ENCODE data around the gene PHLDA3. TPM values are rescaled to one million over a fixed set of nuclear protein-coding genes. Genes with fewer than 3 reads are reported as not detected.
A peak's percentile ranks its signal among the peaks of the same experiment; 100 is the strongest.

Gene PHLDA3
- total RNA-seq, 4 donors from 2014 or later: 243 to 301 (median 271) TPM

DNA sequence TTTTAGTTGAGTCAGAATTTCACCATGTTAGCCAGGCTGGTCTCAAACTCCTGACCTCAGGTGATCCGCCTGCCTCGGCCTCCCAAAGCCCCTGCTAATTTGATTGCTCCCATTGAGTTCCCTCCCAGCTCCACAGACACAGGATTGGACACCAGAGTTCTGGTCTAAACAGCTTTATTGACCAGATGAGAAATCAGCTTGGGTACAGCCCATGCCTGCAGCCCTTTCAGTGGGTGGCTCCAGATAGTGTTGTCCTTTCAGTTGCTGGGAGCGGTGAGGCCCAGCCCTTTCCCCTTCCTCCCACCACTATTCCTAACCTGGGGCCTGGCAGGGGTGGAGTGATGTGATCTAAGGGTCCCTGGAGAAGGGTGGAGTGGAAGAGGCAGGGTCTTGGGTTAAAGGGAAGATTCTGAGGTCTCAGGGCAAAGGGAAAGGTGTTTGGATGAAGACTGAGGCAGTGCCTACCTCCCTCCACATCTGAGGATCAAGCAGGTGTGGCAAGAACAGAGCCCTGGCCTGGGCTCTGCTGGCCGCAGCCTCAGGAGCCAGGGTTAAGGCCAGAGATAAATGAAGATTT is 14.5 kb upstream of the PHLDA3 start:
- Histone ChIP-seq H3K4me1 (peaks cover 0 to 61% (median 15%) of the 10 kb centered on the region in 4 donors), H3K27me3 (no peaks in the 10 kb centered on the region), H3K9me3 (no peaks in the 10 kb centered on the region), H3K36me3 (peaks cover 6 to 58% (median 9%) of the 10 kb centered on the region in 3 donors), H3K4me3 (no peak overlapping the region), H3K27ac (peak overlapping the region in 2 of 4 donors; percentile 88 to 97)
- no peak for DNase-seq (ENCODE audit: low spot score in 2 of 2)
- 77 to 81% methylated on average over 4 of the region's 4 CpGs for WGBS, 2 donors
- TF ChIP-seq POLR2A (IDR thresholded peaks at IDR 0.05) (no peak), EP300 (IDR thresholded peaks at IDR 0.05) (no peak)
- TF ChIP-seq, protein P1, sequence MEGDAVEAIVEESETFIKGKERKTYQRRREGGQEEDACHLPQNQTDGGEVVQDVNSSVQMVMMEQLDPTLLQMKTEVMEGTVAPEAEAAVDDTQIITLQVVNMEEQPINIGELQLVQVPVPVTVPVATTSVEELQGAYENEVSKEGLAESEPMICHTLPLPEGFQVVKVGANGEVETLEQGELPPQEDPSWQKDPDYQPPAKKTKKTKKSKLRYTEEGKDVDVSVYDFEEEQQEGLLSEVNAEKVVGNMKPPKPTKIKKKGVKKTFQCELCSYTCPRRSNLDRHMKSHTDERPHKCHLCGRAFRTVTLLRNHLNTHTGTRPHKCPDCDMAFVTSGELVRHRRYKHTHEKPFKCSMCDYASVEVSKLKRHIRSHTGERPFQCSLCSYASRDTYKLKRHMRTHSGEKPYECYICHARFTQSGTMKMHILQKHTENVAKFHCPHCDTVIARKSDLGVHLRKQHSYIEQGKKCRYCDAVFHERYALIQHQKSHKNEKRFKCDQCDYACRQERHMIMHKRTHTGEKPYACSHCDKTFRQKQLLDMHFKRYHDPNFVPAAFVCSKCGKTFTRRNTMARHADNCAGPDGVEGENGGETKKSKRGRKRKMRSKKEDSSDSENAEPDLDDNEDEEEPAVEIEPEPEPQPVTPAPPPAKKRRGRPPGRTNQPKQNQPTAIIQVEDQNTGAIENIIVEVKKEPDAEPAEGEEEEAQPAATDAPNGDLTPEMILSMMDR (IDR thresholded peaks at IDR 0.05): no peak

DNA sequence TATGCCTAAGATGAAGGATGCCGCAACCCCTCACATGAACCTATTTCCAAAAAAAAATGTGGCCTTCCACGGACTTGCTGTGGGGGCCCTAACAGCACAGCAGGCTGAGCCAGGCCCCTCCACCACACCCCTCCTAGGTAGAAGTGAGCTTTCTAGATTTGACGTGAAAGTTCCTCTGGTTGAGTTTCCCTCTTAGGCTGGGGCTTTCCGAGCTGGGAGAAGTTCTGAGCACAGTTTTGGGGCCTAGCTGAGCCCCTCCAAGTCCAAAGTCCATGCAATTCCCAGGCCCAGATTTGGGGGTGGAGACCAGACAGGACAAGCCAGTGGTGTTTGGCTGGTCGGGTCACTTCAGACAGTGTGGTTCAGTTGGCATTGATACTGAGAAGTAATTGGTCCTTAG is 13.8 kb upstream of the PHLDA3 start:
- TF ChIP-seq, protein P1 (IDR thresholded peaks at IDR 0.05): no peak
- TF ChIP-seq EP300 (IDR thresholded peaks at IDR 0.05) (no peak), POLR2A (IDR thresholded peaks at IDR 0.05) (no peak)
- Histone ChIP-seq H3K27ac (peak overlapping the region; percentile 69 to 97 (median 83)), H3K27me3 (no peaks in the 10 kb centered on the region), H3K4me1 (peaks cover 0 to 54% (median 12%) of the 10 kb centered on the region in 4 donors), H3K4me3 (no peak overlapping the region), H3K9me3 (no peaks in the 10 kb centered on the region), H3K36me3 (peaks cover 6 to 51% (median 7%) of the 10 kb centered on the region in 3 donors)
- WGBS, 2 donors: 54 to 67% methylated on average over 5 of the region's 5 CpGs
- no peak for DNase-seq (ENCODE audit: low spot score in 2 of 2)

DNA sequence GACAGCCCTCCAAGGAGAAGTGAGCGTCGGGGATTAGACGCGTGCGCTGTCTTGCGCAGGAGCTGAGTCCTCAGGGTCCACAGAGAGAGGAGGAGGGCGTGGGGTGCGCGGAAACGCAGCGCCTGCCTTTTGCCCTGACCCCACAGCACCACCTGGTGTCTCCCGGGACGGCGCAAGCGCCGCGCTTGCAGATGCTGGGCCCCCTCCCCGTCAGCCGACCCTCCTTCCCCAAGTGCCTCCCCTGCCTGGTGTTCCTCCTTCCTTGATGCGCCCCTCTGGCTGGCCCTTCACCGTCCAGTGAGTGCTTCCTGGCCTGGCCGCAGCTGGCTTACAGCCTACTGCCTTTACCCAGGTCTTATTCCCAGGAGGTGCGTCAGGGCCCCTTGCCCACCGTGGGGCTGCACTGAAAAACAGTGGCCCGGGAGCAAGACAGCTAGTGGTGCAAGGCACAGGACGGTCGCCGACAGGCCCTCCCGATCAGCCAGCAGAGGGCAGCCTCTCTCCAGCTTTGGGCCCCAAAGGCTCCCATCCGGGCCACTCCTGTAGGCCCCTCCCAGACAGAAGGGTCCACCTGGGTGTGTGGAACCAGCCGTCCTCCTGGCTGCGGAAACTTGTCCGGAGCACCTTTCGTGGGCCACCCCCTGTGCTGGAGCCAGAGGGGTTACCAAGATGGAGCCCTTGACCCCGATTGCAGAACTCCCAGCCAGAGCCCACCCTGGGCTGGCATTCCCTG is 12.9 kb upstream of the PHLDA3 start:
- 6 to 9% methylated on average over 16 to 27 of the region's 35 CpGs for WGBS, 2 donors
- Histone ChIP-seq H3K27me3 (no peaks in the 10 kb centered on the region), H3K9me3 (no peaks in the 10 kb centered on the region), H3K4me1 (peaks cover 0 to 55% (median 13%) of the 10 kb centered on the region in 4 donors), H3K36me3 (peaks cover 2 to 42% (median 6%) of the 10 kb centered on the region in 3 donors), H3K4me3 (peak overlapping the region; percentile 30 to 46 (median 36)), H3K27ac (peak overlapping the region; percentile 69 to 97 (median 83))
- peak in 1 of 2 donors; percentile 23 for TF ChIP-seq POLR2A (IDR thresholded peaks at IDR 0.05)
- TF ChIP-seq EP300 (IDR thresholded peaks at IDR 0.05): peak in 1 of 2 donors; percentile 50
- TF ChIP-seq, protein P1 (IDR thresholded peaks at IDR 0.05): peak; percentile 89 to 100 (median 92)
- DNase-seq (ENCODE audit: low spot score in 2 of 2): peak; percentile 72 to 74

DNA sequence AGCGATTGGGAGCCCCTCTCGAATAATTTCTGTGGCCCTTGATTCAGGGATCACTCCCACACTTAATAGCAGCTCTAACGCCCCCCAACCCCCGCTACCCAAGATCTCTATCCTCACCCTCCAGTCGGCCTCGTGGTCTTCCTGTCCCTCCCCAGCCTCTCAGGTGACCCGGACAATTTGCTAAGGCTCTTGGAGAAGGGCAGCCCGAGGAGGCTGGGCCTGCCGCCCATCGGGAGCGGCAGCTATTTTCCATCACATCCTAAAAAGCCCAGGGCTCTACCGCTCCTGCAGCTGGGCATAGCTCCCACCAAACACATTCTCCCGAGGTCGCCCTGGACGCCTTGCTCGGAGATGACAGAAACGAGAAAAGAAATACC is 12.0 kb upstream of the PHLDA3 start:
- Histone ChIP-seq H3K36me3 (peaks cover 2 to 33% (median 6%) of the 10 kb centered on the region in 3 donors), H3K4me1 (peaks cover 0 to 57% (median 12%) of the 10 kb centered on the region in 4 donors), H3K9me3 (no peaks in the 10 kb centered on the region), H3K27me3 (no peaks in the 10 kb centered on the region), H3K27ac (peak overlapping the region; percentile 69 to 97 (median 83)), H3K4me3 (peak overlapping the region; percentile 30 to 46 (median 36))
- TF ChIP-seq, protein P1 (IDR thresholded peaks at IDR 0.05): no peak
- TF ChIP-seq EP300 (IDR thresholded peaks at IDR 0.05): no peak
- no peak for TF ChIP-seq POLR2A (IDR thresholded peaks at IDR 0.05)
- DNase-seq (ENCODE audit: low spot score in 2 of 2): no peak
- 9% methylated on average over 17 of the region's 17 CpGs for WGBS, 2 donors

Data from tibial nerve (tissue), 4 donors.